Loucy (cell line): Measurements from ENCODE around the gene AGGF1.

Experiments used
- CTCF ChIP-seq: fragments of 200-600 bp; sonication (generic); conservative IDR thresholded peaks from 2 replicates; pipeline ENCODE4 v1.5.1; 2014; ENCODE audit warnings: mild to moderate bottlenecking, antibody characterized with exemption, low read length
- EZH2phosphoT487 ChIP-seq: fragments of 200-600 bp; IDR thresholded peaks from 2 replicates; pipeline ENCODE4 v1.6.1; 2018; ENCODE audit warnings: antibody characterized with exemption, mild to moderate bottlenecking, moderate library complexity, borderline replicate concordance

GRCh38 chr5:76983468-76983867 lies 46.7 kb upstream of the AGGF1 start:
- TF ChIP-seq EZH2phosphoT487, result no peak
- no peak for TF ChIP-seq CTCF
